HG03103 (cell line): Measurements from ENCODE around the gene NR4A3.

ENCODE experiments used
- ATAC-seq: cut with Tn5 transposase; IDR thresholded peaks from one replicate; pipeline ENCODE4 v1.9.1; 2021; ENCODE audit warnings: low read depth; ENCODE audit not compliant: unreplicated experiment

The NR4A3 gene

DNA sequence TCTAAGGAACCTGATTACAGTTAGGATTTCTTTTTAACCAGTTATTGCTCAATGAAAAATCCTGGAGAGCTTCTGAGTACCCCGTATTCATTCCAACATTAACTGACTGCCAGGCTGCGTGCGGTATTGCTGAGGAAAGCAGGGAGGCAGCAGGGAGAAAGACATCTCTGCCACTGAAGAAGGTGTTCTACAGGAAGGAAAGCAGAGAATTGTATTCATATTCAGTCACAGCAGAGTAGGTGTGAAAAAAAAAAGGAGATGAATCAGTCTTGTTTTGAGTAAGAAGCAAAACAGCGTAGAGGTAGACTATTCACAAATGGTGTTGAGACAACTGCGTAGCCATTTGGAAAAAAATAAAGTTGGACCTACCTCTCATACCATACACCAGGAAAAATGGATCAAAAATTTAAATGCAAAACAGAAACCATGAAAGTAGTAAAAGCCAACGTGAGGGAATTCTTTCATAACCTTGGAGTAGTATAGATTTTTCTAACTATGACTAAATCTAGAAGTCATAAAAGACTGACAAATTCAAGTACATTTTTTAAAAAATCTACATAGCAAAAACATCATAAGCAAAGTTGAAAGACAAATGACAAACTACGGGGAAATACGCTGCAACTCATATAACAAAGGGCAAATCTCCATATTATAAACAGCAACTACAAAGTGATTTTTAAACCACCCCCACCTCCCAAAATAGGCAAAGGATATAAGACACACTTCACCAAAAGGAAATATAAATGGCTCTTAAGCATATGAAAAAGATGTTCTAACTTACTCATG is 9.9 kb upstream of the NR4A3 start:
- peak; percentile 61 for ATAC-seq

DNA sequence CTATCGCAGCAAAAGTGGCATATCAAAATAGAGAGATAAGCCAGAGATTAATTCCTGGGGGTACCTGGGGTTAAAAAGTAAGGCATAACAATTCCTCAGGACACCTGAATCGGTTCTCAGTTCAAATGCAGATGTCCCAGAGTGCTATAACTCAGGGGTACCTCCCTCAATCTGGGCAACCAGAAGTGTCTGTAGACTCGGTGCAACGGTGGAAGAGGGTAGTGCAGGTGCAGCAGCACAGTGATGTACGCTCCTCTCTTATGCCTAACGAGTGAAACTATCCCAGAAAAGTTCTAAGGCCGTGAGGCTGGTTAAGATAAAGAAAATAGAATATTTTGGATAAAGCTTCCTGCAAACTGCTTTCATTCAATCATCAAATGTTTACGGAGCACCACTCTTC is 7.9 kb upstream of the NR4A3 start:
- no peak for ATAC-seq

DNA sequence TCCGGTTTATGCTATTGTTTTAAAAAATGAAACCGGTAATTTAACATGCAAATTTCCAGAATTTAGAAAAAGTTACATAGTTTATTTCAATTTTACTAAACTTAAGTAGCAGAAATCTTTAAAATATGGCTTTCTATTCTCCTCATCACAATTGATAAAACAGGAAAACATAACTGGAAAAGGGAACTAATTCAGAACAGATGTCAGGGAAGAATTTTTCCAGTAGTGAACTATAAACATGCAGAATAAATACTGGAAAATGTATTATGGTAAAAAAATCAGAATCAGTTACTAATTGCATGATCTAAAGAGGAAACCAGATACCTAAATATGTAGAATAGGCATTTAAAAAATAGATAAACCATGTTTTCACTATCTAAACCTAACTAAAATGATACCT is 7.3 kb upstream of the NR4A3 start:
- ATAC-seq: no peak

DNA sequence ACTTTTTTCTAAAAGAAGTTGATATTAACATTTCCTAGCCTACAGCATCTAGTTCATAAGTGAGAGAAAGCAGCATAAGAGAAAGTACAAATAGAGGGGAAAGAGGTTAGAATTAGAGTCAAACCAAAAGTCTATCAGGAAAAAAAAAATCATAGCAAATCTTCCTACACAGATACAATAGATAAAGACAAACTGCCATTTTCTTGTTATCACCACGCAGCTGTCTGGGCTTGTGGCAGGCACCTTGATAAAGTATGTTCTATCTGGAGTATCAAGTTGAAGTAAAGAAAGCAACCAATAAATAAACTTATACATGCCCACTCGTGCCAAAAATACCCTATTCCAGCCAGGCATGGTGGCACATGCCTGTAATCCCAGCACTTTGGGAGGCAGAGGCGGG is 5.3 kb upstream of the NR4A3 start:
- no peak for ATAC-seq

DNA sequence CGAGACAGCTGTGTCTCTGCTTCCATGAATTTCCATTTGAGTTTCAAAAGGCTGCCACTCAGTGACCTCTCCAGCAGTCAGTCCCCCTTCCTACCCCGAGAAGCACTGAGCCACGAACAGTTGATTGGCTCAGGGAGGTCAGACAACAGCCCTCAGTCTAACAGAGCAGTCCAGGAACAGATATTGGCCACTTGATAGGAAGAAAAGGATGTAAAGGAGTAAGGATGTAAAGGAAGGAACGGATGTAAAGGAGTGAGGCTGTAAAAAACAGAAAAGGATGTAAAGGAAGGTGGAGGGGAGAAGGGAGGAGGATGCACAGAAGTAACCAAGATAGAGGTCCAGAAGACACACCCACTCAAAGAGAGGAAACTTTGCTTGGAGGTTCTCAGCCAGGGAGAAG is 3.2 kb upstream of the NR4A3 start:
- ATAC-seq: no peak

DNA sequence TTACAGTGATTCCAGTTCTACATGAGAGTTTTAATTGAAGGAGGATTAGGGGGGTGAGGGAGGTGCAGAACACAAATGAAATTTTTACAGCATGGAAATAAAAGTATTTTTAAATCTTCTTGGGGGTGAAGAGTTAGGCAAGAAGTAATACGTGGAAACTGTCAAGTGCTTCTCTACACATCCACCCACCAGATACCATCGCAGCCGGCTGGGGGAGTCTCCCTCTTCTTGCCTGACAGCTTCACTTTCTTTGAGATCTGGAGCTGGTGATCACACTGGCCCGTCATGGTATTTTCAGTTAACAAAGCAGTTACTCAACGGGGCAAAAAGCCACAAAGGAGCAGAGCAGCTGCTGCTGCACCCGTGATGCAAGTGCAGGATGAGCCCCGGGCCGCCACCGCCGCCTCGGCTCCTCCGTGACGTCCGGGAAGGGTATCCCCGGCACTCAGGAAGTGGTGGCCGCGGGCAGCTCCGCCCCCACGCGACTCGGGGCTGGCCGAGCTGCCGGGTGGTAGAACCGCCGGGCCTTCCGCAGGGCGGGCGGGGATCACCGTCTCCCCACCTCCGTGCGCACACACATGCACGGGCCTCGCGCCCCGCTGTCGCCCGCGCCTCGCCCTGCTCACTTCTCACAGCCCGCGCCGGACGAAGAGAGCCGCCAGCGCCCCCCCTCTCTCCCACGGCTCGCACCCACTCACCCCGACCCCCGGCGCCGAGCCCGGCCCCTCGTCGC is 2.4 kb upstream of the NR4A3 start:
- peak; percentile 41 for ATAC-seq

DNA sequence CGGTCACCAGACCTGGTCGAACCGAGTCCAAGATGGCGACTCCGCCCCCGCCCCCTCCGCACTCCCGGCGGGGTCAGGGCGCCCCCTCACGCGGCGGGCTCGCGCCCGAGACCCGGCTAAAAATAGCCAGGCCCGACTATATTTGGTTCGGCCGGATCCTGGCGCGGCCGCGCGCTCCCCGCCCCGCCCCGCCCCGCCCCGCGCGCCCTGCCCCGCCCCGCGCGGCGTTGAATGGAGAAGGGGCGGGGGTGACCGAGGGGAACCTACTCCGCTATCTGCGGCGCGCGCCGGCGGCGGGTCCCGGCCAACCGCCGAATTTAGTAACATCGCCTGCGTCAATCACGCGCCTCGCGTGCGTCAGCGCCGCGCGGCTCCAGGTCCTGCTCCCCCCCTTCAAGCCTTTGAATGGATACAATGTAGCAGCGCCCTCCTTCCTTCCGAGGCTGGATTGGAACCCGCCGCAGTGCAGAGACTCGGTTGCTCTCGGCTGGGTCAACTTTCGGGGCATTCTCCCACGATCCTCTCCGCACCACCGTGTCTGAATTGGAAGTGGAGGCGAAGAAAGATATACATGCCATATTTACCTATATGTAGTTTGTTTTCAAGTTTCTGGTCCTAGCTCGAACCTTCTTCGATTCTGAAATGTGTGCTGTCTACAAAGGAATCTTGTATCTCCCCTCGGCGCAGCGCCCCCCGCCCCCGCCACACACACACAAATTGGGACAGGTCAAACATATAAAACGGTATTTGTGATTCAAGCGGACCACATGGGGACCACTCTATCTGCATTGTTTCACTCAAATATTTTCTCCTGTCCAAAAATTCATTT is 1.6 kb upstream of the NR4A3 start:
- ATAC-seq: peak; percentile 39

DNA sequence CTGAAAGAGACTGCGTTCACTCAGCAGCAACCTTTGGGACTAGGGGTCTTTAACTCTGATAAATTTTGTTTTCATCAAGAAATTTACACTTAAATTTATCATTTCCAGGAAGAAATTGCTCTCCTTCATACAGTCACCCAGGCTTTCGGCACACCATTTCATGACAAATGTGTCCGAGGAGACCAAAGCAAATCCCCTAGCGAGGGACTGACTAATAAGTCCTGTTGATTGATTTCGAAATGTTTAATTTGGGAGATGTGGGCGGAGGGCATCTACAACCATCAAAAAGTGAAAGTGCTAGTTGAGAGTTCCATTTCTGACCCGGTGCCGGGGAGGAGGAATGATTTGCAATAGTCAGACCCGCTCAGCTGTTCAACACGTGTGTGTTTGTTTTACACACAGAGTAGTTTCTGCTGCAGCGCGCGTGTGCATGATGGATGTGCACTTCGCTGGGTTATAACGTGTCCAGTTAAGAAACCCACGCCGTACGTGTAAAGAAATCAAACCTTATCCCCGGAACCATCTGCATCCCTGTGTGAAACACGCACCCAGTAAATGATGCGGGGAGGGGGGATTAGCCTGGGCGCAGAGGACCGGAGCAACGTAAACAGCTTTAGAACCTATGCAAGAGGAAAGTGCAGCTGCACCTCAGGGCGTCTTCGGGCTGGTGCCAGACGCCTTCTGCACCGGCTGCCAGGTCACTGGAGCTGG is 845 bp upstream of the NR4A3 start:
- ATAC-seq: no peak

DNA sequence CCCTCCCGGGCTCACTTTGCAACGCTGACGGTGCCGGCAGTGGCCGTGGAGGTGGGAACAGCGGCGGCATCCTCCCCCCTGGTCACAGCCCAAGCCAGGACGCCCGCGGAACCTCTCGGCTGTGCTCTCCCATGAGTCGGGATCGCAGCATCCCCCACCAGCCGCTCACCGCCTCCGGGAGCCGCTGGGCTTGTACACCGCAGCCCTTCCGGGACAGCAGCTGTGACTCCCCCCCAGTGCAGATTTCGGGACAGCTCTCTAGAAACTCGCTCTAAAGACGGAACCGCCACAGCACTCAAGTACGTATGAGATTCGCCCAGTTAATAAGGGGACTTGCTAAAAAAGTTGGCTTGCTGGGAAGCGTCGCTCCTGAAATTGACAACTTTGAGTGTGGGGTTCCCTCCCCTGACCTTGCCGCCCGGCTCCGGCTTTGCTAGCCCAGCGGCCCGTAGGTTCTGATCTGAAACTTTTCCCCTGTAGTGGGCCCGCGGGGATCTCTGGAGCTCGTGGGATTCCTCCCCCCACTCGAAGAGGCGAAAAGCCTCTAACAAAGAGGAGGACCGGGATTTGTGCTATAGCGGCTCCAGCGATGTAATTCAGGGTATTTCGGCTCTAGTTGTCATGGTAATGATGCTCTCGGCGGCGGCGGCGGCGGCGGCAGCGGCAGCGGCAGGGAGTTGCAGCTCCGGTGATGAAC is 572 bp downstream of the NR4A3 start:
- no peak for ATAC-seq

DNA sequence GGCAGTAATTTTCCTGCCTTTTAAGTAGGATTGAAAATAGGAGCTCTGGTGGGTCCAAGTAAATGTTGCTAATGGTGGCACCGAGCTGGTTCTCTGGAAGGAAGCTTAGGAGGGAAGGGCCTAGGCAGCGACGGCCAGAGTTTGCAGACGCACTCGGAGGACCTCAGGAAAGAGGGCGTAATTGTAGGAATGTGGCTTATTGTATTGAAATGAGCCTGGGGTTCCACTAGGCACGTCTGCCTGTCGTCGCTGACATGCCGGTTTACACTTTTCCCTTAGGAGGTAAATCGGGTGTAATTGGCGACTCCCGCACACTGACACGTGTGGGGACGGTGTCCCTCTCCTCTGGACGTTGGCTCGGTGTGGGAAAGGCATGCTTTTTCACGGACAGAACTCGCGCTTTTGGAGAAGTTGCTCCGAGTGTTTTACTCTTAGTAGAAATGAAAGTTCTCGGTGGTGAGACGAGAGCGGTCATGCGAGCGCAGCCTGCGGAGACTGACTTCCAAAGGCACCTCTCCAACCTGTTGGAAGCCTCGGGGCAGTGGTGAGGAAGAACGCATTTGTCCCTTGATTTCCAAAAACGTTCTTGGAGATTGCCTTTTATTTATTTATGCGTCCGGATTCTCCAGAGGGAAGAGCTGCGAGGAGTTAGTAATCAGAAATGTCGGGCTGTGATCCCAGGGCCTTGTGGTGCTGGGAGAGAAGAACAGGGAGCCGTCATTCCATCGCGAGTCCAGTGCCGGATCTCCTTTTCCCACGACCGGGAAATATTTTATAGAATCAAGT is 1.3 kb downstream of the NR4A3 start:
- ATAC-seq: no peak

DNA sequence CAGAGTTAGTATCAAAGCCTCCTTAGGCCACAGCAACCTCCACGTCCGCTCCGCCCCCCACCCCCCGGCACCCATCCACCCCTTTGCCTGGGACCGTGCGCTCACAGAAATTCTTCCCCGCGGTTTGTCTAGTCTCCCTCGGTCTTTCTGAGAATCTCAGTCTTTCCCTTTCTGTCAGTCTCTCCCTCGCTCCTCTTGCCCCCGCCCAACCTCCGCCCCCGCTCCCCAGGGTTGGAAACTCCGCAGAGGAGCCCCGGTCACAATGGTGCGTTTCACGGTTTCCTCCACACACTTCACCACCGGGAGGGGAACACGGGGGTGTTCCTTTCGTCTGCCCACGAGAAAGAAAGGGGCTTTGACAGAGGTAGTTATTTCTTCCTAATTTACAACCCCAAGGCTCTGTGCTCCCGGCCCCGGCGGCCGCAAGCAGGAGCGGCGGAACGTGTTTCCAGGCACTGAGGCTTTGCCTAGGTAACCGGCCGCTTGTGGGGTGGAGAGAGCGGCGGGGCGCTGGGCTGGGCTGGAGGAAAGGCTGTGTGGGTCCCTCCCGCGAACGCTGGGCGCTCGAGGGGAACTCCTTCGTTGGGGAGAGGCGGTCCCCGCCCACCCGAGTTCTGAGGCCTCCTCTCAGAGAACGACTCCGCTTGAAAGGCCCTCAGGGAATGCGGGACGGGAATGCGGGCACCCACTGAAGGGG is 2.1 kb downstream of the NR4A3 start:
- ATAC-seq: no peak

DNA sequence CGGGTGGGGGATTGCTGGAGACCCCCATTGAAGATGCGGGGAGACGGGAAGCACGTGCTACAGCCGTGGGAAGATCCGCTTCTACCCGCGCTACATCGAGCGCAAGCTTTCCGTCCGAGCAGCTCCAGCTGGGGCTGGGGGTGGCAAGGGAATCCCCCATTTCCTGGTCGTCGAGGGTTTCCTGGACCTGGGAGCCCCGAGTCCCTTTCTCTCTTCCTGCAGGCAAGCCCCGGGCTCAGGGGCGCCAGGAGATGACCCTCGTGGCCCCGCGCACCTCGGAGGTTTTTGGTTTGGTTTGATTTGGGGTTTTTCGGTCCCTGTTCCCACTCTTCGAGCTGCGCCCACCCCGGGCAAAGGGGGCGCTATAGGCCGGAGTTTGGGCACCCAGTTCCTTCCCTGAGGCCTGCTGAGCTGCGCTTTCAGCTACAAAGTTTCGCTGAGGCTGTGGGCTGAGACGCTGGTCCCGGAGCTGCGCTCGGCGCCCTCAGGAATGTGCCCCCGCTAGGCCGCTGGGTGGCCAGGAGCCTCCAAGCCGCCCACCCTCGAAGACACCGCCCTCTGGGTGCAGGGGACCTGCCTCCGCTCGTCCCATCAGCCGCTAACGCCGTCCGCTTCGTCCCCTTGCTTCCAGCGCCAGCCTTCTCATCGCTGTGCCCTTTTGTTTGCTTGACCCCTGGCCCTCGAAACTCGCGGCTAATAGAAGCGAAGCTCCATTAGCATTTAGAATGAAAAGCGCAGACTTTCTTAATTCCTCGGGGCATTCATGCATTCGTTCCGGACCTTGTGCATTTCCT is 2.9 kb downstream of the NR4A3 start:
- no peak for ATAC-seq

DNA sequence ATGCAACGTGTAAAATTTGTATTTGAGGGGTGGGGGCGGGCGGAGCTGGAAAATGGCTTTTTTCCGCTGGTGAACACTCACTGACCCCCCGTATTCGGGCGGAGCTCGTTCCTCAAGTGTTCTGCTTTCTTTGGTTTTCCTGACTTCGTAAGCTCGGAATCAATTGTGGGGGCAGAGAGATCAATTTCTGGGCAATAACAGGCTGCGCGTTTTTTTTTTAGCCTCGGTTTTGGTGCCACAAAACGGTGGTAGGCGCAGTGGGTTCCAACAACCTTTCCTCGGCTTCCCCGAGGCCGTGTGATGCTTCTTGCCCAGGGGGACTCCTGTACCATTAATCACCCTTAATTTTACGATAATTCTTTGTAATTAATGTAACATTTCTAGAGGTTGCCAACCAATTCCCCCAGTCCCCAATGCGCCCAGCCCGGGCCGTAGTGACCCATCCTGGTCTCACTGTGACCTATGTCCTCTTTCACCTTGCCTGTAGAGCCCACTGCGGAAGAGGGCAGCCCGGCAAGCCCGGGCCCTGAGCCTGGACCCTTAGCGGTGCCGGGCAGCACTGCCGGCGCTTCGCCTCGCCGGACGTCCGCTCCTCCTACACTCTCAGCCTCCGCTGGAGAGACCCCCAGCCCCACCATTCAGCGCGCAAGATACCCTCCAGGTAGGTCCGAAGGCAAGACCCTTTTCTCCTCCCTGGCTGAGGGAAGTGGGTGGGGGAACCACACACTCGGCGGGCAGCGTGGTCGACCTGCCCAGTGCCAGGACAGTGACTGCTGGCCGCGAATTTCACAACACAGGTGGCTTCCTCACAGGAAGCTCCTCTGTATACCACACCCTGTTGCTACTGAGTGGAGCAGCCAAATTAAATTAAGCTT is 3.7 kb downstream of the NR4A3 start:
- ATAC-seq: no peak

DNA sequence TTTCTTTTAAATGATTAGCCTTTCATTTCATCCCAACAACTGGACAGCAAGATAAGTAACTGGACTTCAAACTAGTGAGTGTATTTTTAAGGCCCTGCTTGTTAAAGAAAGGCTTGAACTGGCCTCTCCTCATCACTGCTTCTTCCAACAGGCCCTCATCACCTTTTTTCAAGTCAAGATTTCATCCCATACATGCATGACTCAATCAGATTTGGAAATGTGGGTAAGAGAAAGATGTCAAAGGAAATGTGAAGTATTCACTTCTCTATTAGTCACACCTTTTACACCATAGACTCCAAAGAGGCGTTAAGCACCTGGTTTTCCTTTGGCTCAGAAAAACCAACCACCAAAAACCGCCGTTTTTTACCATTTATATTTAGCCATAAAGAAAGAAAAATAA is 4.9 kb downstream of the NR4A3 start:
- no peak for ATAC-seq

DNA sequence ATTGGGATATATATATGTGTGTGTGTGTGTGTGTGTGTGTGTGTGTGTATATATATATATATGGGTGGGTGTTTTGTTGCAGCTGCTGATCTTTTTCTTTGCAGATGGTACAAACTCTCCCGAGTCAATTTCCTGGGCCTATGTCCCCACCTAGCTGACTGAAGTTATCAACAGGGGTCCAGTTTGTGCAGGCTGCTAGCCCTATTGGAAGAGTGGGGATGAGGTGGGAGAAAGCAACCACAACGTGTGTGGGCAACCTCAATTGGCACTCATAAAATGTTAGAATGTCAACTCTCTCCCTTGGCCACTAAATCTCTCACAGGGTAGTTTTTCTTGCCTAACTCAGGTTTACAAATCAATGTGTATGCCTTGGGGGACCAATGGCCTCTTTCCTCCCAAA is 5.6 kb downstream of the NR4A3 start:
- ATAC-seq: no peak

DNA sequence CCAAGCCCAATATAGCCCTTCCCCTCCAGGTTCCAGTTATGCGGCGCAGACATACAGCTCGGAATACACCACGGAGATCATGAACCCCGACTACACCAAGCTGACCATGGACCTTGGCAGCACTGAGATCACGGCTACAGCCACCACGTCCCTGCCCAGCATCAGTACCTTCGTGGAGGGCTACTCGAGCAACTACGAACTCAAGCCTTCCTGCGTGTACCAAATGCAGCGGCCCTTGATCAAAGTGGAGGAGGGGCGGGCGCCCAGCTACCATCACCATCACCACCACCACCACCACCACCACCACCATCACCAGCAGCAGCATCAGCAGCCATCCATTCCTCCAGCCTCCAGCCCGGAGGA is 6.3 kb downstream of the NR4A3 start:
- ATAC-seq: no peak
